Measurements from ENCODE around the gene ATP8B3.
"Not testable (repeated sequence)": the region's sequence is repeated elsewhere in the genome, so short reads cannot be mapped to it uniquely, and the experiment has no call there.

The ATP8B3 gene

GRCh38 chr19:1799695-1800342 is 12.3 kb downstream of the ATP8B3 start:
- H3K4me3 ChIP-seq (replicated peaks in 1 of 2; ENCODE audit: low read depth in 2 of 2, low read length in 2 of 2): no peak overlapping the region
- DNase-seq (ENCODE audit: low read depth in 2 of 2): no peak
- no peak for TF ChIP-seq CTCF (IDR thresholded peaks at IDR 0.05; ENCODE audit: low read depth, low read length)

- not testable (repeated sequence) for DNase-seq (ENCODE audit: low read depth in 2 of 2); H3K4me3 ChIP-seq (replicated peaks in 1 of 2; ENCODE audit: low read depth in 2 of 2, low read length in 2 of 2)
Measured at GRCh38 chr19:1797313-1797712, 14.8 kb downstream of the ATP8B3 start.

GRCh38 chr19:1796395-1797142 is 15.5 kb downstream of the ATP8B3 start:
- DNase-seq (ENCODE audit: low read depth in 2 of 2): no peak
- no peak for TF ChIP-seq CTCF (IDR thresholded peaks at IDR 0.05; ENCODE audit: low read depth, low read length)
- H3K4me3 ChIP-seq (replicated peaks in 1 of 2; ENCODE audit: low read depth in 2 of 2, low read length in 2 of 2): no peak overlapping the region

DNA sequence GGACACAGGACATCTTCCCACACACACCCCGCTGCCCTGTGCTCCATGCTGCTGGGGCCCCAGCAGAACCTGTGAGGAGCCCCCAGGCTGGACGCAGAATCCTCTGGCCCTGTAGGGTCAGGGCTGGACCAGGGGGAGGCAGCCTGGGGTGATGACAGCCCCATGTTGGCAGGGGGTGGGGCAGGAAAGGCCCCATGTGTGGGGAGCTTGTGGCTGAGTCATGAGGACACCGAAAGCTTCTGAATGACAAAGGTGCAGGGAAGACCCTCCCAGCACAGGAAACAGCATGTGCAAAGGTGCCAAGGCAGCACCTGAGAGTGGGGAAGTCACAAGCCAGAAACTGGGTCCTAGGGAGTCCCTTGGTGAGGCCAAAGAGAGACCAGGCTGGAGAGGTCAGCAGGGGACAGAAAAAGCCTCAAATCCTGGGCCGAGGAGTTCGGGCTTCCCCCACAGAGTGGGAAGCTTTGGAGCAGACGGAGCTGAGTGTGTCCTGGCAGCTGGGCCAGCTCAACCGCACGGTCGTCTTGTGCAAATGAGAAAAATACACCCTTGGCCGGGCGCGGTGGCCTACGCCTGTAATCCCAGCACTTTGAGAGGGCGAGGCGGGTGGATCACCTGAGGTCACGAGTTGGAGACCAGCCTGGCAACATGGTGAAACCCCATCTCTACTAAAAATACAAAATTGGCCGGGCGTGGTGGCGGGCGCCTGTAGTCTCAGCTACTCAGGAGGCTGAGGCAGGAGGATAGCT is 17.5 kb downstream of the ATP8B3 start:
- TF ChIP-seq CTCF (IDR thresholded peaks at IDR 0.05; ENCODE audit: low read depth, low read length): no peak
- no peak overlapping the region for H3K4me3 ChIP-seq (replicated peaks in 1 of 2; ENCODE audit: low read depth in 2 of 2, low read length in 2 of 2)
- no peak for DNase-seq (ENCODE audit: low read depth in 2 of 2)

GRCh38 chr19:1791879-1792278 is 20.2 kb downstream of the ATP8B3 start:
- no peak overlapping the region for H3K4me3 ChIP-seq (replicated peaks in 1 of 2; ENCODE audit: low read depth in 2 of 2, low read length in 2 of 2)
- TF ChIP-seq CTCF (IDR thresholded peaks at IDR 0.05; ENCODE audit: low read depth, low read length): no peak
- no peak for DNase-seq (ENCODE audit: low read depth in 2 of 2)

GRCh38 chr19:1790054-1790792 is 21.9 kb downstream of the ATP8B3 start:
- DNase-seq (ENCODE audit: low read depth in 2 of 2): no peak
- TF ChIP-seq CTCF (IDR thresholded peaks at IDR 0.05; ENCODE audit: low read depth, low read length): no peak
- no peak overlapping the region for H3K4me3 ChIP-seq (replicated peaks in 1 of 2; ENCODE audit: low read depth in 2 of 2, low read length in 2 of 2)
